ENCODE results near the gene OPA3.

GRCh38 chr19:45589768-45590167 is 5.2 kb upstream of the OPA3 start:
- no peak for TF ChIP-seq EP300 (IDR thresholded peaks at IDR 0.05)
- no peak for TF ChIP-seq POLR2A (IDR thresholded peaks at IDR 0.05)

Data from ovary (tissue), 1 donor.